ENCODE measurements around the gene TRIM69. TPM values are rescaled to one million over a fixed set of nuclear protein-coding genes. Genes with fewer than 3 reads are reported as not detected.
"Not testable (repeated sequence)": the region's sequence is repeated elsewhere in the genome, so short reads cannot be mapped to it uniquely, and the experiment has no call there.

Gene TRIM69
- total RNA-seq, 1 donor from 2014 or later: 24.9 TPM

DNA sequence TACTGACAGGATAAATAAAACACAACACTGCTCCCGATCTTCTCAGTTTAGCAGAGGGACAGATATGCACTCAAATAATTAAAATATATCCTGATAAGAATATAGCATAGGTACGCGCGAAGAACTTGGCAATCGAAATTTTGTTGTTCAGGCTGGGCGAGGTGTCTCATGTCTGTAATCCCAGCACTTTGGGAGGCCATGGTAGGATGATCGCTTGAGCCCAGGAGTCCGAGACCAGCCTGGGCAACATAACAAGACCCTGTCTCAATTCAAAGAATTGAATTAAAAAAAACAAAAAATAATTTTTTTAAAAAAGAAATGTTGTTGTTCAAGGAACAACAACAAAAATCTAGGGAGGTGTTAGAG, 17.4 kb upstream of the TRIM69 start:
- no peak overlapping the region for H3K27ac Mint-ChIP-seq

DNA sequence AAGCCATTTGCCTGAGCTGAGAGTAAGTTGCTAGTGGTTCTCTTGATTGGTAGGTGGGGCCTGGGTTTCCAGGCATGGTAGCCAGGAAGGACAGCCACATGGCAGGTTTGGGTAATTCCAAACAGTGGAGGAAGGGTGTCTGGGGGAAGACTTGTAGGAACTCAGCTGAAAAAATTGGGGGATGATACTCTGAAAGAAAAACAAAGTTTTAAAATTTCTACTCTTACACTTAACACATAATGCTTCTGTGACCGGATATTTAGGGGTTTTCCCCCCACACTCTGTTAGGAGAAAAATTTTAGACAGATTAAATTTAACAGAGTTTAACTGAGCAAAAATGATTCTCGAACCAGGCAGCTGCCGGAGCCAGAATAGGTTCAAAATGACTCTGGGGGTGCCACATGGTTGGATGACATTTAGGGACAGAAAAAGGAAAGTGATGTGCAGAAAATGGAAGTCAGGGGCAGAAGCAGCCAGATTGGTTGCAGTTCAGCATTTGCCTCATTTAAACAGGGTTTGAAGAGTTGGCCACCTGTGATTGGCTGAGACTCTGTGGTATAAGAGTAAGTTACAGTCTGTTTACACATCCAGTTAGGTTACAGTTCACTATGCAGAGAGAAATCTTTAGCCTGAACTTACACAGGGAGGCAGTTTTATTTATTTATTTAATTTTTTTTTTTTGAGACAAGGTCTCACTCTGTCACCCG, 16.9 kb upstream of the TRIM69 start:
- TF ChIP-seq, protein P1, sequence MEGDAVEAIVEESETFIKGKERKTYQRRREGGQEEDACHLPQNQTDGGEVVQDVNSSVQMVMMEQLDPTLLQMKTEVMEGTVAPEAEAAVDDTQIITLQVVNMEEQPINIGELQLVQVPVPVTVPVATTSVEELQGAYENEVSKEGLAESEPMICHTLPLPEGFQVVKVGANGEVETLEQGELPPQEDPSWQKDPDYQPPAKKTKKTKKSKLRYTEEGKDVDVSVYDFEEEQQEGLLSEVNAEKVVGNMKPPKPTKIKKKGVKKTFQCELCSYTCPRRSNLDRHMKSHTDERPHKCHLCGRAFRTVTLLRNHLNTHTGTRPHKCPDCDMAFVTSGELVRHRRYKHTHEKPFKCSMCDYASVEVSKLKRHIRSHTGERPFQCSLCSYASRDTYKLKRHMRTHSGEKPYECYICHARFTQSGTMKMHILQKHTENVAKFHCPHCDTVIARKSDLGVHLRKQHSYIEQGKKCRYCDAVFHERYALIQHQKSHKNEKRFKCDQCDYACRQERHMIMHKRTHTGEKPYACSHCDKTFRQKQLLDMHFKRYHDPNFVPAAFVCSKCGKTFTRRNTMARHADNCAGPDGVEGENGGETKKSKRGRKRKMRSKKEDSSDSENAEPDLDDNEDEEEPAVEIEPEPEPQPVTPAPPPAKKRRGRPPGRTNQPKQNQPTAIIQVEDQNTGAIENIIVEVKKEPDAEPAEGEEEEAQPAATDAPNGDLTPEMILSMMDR (conservative IDR thresholded peaks at IDR 0.05): no peak
- DNase-seq (ENCODE audit: extremely low spot score, unreplicated experiment): no peak
- Mint-ChIP-seq H3K9me3 (no peaks in the 10 kb centered on the region), H3K27me3 (no peaks in the 10 kb centered on the region), H3K4me3 (no peak overlapping the region), H3K27ac (no peak overlapping the region), H3K36me3 (peaks cover 24% of the 10 kb centered on the region), H3K4me1 (ENCODE audit: unreplicated experiment) (no peaks in the 10 kb centered on the region)

More for the DNA sequence above, 17.4 kb upstream of the TRIM69 start:
- Mint-ChIP-seq H3K4me3 (no peak overlapping the region), H3K9me3 (no peaks in the 10 kb centered on the region), H3K4me1 (ENCODE audit: unreplicated experiment) (no peaks in the 10 kb centered on the region), H3K27me3 (no peaks in the 10 kb centered on the region), H3K36me3 (peaks cover 24% of the 10 kb centered on the region)
- TF ChIP-seq, protein P1 (conservative IDR thresholded peaks at IDR 0.05): no peak
- DNase-seq (ENCODE audit: extremely low spot score, unreplicated experiment): no peak

DNA sequence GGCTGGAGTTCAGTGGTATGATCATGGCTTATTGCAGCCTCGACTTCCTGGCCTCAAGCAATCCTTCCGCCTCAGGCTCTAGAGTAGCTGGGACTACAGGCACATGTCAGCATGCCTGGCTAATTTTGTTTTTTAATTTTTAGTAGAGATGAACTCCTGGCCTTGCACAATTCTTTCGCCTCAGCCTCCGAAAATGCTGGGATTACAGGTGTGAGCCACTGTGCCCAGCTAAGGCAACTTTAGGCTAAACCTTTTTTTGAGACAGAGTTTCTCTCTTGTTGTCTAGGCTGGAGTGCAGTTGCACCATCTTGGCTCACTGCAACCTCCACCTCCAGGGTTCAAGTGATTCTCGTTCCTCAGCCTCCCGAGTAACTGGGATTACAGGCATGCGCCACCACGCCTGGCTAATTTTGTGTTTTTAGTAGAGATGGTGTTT, 16.3 kb upstream of the TRIM69 start:
- H3K9me3 Mint-ChIP-seq; H3K4me1 Mint-ChIP-seq (ENCODE audit: unreplicated experiment); DNase-seq (ENCODE audit: extremely low spot score, unreplicated experiment); H3K27me3 Mint-ChIP-seq; H3K27ac Mint-ChIP-seq; H3K4me3 Mint-ChIP-seq: not testable (repeated sequence)
- peaks cover 20% of the 10 kb centered on the region for H3K36me3 Mint-ChIP-seq

DNA sequence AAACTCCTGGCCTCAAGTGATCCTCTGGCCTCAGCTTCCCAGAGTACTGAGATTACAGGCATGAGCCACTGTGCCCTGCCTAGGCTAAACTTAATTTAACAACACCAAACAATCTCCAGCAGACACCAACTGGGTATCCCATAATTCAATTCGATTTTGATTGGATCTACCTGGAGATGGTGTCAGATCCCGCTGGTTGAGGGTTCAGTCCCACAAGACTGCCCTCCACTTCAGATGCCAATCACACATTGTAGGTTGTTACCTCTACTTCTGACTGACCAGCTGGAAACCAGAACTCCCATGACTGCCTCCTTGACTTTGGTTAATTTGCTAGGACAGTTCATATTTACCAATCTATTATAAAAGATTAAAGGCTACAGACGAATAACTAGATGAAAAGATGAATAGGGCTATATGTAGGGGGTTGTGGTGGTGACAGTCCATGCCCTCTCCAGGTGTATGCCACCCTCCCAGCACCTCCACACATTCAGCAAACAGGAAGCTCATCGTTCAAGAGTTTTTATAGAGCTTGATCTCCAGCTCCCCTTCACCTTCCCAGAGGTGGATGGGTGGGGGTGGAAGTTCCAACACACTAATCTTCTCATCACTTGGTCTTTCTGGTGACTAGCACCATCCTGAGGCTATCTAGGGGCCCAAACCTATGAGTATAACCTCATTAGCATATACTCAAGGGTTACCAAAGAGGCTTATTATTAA, 15.7 kb upstream of the TRIM69 start:
- H3K9me3 Mint-ChIP-seq: no peaks in the 10 kb centered on the region
- DNase-seq (ENCODE audit: extremely low spot score, unreplicated experiment): no peak
- peaks cover 14% of the 10 kb centered on the region for H3K36me3 Mint-ChIP-seq
- H3K27ac Mint-ChIP-seq: no peak overlapping the region
- H3K4me3 Mint-ChIP-seq: no peak overlapping the region
- TF ChIP-seq, protein P1 (conservative IDR thresholded peaks at IDR 0.05): no peak
- H3K27me3 Mint-ChIP-seq: no peaks in the 10 kb centered on the region
- no peaks in the 10 kb centered on the region for H3K4me1 Mint-ChIP-seq (ENCODE audit: unreplicated experiment)

DNA sequence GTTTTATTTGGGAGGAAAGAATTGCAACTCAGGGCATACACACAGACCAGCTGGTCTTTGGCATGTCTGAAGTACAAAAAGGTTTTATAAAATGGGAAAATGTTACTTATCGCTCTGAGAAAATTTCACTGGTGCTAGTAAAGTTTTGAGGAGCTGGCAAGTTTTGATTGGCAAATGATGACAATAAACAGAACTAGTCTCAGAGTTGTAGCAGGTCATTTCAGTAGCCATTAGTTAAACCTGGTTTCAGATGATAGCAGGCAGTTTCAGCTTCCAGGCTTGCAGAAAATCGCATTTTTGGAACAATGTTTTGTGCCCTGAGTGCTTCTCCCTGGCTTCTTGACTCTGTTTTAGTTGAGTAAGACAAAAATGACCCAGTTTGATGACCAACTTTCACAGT, 14.3 kb upstream of the TRIM69 start:
- Mint-ChIP-seq H3K27ac (no peak overlapping the region), H3K27me3 (no peaks in the 10 kb centered on the region), H3K9me3 (no peaks in the 10 kb centered on the region), H3K4me3 (no peak overlapping the region), H3K36me3 (peaks cover 9% of the 10 kb centered on the region), H3K4me1 (ENCODE audit: unreplicated experiment) (no peaks in the 10 kb centered on the region)
- TF ChIP-seq, protein P1 (conservative IDR thresholded peaks at IDR 0.05): no peak
- no peak for DNase-seq (ENCODE audit: extremely low spot score, unreplicated experiment)

DNA sequence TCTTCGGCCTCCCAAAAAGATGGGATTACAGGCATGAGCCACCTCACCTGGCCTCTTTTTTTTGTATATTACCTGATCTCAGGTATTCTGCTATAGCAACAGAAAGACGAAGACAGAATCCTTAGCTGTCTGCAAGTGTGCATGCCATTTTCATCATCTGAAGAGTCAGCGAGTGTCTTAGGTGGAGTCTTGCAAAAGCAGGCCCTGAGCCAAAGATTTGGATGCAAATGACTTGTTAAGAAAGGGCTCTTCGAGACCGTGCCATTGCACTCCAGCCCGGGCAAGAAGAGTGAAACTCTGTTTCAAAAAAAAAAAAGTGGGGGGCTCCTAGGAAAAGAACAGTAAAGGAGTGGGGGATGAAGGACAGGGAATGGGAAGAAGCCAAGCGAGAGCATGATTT, 10.2 kb upstream of the TRIM69 start:
- Mint-ChIP-seq H3K4me3 (no peak overlapping the region), H3K9me3 (no peaks in the 10 kb centered on the region), H3K36me3 (peaks cover under 1% of the 10 kb centered on the region), H3K27ac (peak overlapping the region; percentile 65), H3K27me3 (no peaks in the 10 kb centered on the region), H3K4me1 (ENCODE audit: unreplicated experiment) (no peaks in the 10 kb centered on the region)
- DNase-seq (ENCODE audit: extremely low spot score, unreplicated experiment): no peak
- TF ChIP-seq, protein P1 (conservative IDR thresholded peaks at IDR 0.05): no peak
